ENCODE measurements around the gene LPXN.

The LPXN gene

GRCh38 chr11:58546841-58547240, 28.8 kb downstream of the LPXN start:
- no peaks in the 10 kb centered on the region for H3K9me2 ChIP-seq (replicated peaks; ENCODE audit: low read depth, low read length)
- H3K4me2 ChIP-seq (ENCODE audit: low read depth, low read length, poor library complexity, severe bottlenecking), result no peak overlapping the region
- no peaks in the 10 kb centered on the region for H4K20me1 ChIP-seq (ENCODE audit: insufficient read depth, low read length, poor library complexity, severe bottlenecking)
- no peaks in the 10 kb centered on the region for H3K9me3 ChIP-seq (ENCODE audit: insufficient read depth, low read depth, low read length)
- H3K36me3 ChIP-seq (ENCODE audit: insufficient read depth, low read length), result peaks cover 92% of the 10 kb centered on the region; the same call in 1 of the 2 replicates
- TF ChIP-seq EZH2phosphoT487 (IDR thresholded peaks at IDR 0.05; ENCODE audit: borderline replicate concordance), result no peak
- TF ChIP-seq, protein P1, sequence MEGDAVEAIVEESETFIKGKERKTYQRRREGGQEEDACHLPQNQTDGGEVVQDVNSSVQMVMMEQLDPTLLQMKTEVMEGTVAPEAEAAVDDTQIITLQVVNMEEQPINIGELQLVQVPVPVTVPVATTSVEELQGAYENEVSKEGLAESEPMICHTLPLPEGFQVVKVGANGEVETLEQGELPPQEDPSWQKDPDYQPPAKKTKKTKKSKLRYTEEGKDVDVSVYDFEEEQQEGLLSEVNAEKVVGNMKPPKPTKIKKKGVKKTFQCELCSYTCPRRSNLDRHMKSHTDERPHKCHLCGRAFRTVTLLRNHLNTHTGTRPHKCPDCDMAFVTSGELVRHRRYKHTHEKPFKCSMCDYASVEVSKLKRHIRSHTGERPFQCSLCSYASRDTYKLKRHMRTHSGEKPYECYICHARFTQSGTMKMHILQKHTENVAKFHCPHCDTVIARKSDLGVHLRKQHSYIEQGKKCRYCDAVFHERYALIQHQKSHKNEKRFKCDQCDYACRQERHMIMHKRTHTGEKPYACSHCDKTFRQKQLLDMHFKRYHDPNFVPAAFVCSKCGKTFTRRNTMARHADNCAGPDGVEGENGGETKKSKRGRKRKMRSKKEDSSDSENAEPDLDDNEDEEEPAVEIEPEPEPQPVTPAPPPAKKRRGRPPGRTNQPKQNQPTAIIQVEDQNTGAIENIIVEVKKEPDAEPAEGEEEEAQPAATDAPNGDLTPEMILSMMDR (conservative IDR thresholded peaks at IDR 0.05; ENCODE audit: low read length), result no peak
- 0 out of 2 replicates have a peak, but pooled peaks cover 4% of the 10 kb centered on the region for H3F3A ChIP-seq (ENCODE audit: low read depth)
- no peak overlapping the region for H2AFZ ChIP-seq (ENCODE audit: low read length)
- H3K4me3 ChIP-seq (ENCODE audit: low read length, poor library complexity, severe bottlenecking), result no peak overlapping the region
- H3K9ac ChIP-seq (ENCODE audit: low read depth, low read length, poor library complexity, severe bottlenecking), result no peak overlapping the region
- no peaks in the 10 kb centered on the region for H3K4me1 ChIP-seq (ENCODE audit: insufficient read depth, low read length, poor library complexity, severe bottlenecking)
- H3K79me2 ChIP-seq (ENCODE audit: insufficient read depth, low read length), result no peaks in the 10 kb centered on the region
- H3K27me3 ChIP-seq (ENCODE audit: insufficient read depth, low read length, poor library complexity, severe bottlenecking), result no peaks in the 10 kb centered on the region

GRCh38 chr11:58531865-58532341, 43.8 kb downstream of the LPXN start:
- no peaks in the 10 kb centered on the region for H4K20me1 ChIP-seq (ENCODE audit: insufficient read depth, low read length, poor library complexity, severe bottlenecking)
- H3K79me2 ChIP-seq (ENCODE audit: insufficient read depth, low read length), result peaks cover 5% of the 10 kb centered on the region; the same call in 1 of the 2 replicates
- no peak overlapping the region for H3K9ac ChIP-seq (ENCODE audit: low read depth, low read length, poor library complexity, severe bottlenecking)
- no peak overlapping the region for H3K4me3 ChIP-seq (ENCODE audit: low read length, poor library complexity, severe bottlenecking)
- H3K27me3 ChIP-seq (ENCODE audit: insufficient read depth, low read length, poor library complexity, severe bottlenecking), result no peaks in the 10 kb centered on the region
- no peak overlapping the region for H3K4me2 ChIP-seq (ENCODE audit: low read depth, low read length, poor library complexity, severe bottlenecking)
- H3K9me2 ChIP-seq (replicated peaks; ENCODE audit: low read depth, low read length), result no peaks in the 10 kb centered on the region
- TF ChIP-seq, protein P1 (conservative IDR thresholded peaks at IDR 0.05; ENCODE audit: low read length), result no peak
- TF ChIP-seq EZH2phosphoT487 (IDR thresholded peaks at IDR 0.05; ENCODE audit: borderline replicate concordance), result no peak
- no peaks in the 10 kb centered on the region for H3K9me3 ChIP-seq (ENCODE audit: insufficient read depth, low read depth, low read length)
- H3F3A ChIP-seq (ENCODE audit: low read depth), result no peaks in the 10 kb centered on the region
- no peaks in the 10 kb centered on the region for H3K4me1 ChIP-seq (ENCODE audit: insufficient read depth, low read length, poor library complexity, severe bottlenecking)
- H2AFZ ChIP-seq (ENCODE audit: low read length), result no peak overlapping the region
- H3K36me3 ChIP-seq (ENCODE audit: insufficient read depth, low read length), result peaks cover 57% of the 10 kb centered on the region; the same call in 1 of the 2 replicates

DNA sequence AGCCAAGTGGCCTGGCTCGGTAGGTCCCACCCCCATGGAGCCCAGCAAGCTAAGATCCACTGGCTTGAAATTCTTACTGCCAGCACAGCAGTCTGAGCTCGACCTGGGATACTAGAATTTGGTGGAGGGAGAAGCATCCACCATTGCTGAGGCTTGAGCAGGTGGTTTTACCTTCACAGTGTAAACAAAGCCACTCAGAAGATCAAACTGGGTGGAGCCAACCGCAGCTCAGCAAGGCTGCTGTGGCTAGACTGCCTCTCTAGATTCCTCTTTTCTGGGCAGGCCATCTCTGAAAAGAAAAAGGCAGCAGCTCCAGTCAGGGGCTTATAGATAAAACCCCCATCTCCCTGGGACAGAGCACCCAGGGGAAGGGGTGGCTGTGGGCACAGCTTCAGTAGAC, 45.4 kb downstream of the LPXN start:
- peaks cover 63% of the 10 kb centered on the region; the same call in 1 of the 2 replicates for H3K36me3 ChIP-seq (ENCODE audit: insufficient read depth, low read length)

More for the DNA sequence above, 45.4 kb downstream of the LPXN start:
- Histone ChIP-seq H3K27me3 (ENCODE audit: insufficient read depth, low read length, poor library complexity, severe bottlenecking) (no peaks in the 10 kb centered on the region), H2AFZ (ENCODE audit: low read length) (no peak overlapping the region), H3F3A (ENCODE audit: low read depth) (peaks cover 6% of the 10 kb centered on the region; the same call in 1 of the 2 replicates), H3K9me3 (ENCODE audit: insufficient read depth, low read depth, low read length) (no peaks in the 10 kb centered on the region), H3K79me2 (ENCODE audit: insufficient read depth, low read length) (peaks cover 5% of the 10 kb centered on the region; the same call in 1 of the 2 replicates), H3K4me3 (ENCODE audit: low read length, poor library complexity, severe bottlenecking) (no peak overlapping the region), H3K9me2 (replicated peaks; ENCODE audit: low read depth, low read length) (no peaks in the 10 kb centered on the region), H3K4me1 (ENCODE audit: insufficient read depth, low read length, poor library complexity, severe bottlenecking) (peaks cover 9% of the 10 kb centered on the region), H3K9ac (ENCODE audit: low read depth, low read length, poor library complexity, severe bottlenecking) (no peak overlapping the region), H4K20me1 (ENCODE audit: insufficient read depth, low read length, poor library complexity, severe bottlenecking) (no peaks in the 10 kb centered on the region), H3K4me2 (ENCODE audit: low read depth, low read length, poor library complexity, severe bottlenecking) (no peak overlapping the region)
- no peak for TF ChIP-seq EZH2phosphoT487 (IDR thresholded peaks at IDR 0.05; ENCODE audit: borderline replicate concordance)
- TF ChIP-seq, protein P1 (conservative IDR thresholded peaks at IDR 0.05; ENCODE audit: low read length), result no peak
